Measurements from ENCODE around the gene NHS. TPM values are rescaled to one million over a fixed set of nuclear protein-coding genes. Genes with fewer than 3 reads are reported as not detected.

The NHS gene
- total RNA-seq, 6 experiments from 2014 or later = 0.06 to 0.27 (median 0.12) TPM

- Histone ChIP-seq H3K4me1 (no peaks in the 10 kb centered on the region), H3K27ac (no peak overlapping the region), H3K4me3 (no peak overlapping the region), H3K9me3 (no peaks in the 10 kb centered on the region), H3K36me3 (no peaks in the 10 kb centered on the region), H3K27me3 (no peaks in the 10 kb centered on the region)
- 62% methylated on average over 9 of the region's 9 CpGs for WGBS (ENCODE audit: insufficient coverage, low coverage, low lambda C conversion rate, missing lambda C conversion rate)
- TF ChIP-seq CTCF (IDR thresholded peaks at IDR 0.05) = no peak
- TF ChIP-seq POLR2A (IDR thresholded peaks at IDR 0.05) = no peak
- DNase-seq (no peak), ATAC-seq (no peak)
- intact Hi-C loops (cut with DNase I) = no loop called here
These were observed 241.9 kb downstream of the NHS start for GRCh38 chrX:17616936-17617335.

GRCh38 chrX:17617806-17618205 is 242.8 kb downstream of the NHS start:
- DNase-seq = no peak
- intact Hi-C loops (cut with DNase I) = no loop called here
- Histone ChIP-seq H3K4me3 (no peak overlapping the region), H3K36me3 (no peaks in the 10 kb centered on the region), H3K9me3 (no peaks in the 10 kb centered on the region), H3K27ac (no peak overlapping the region), H3K4me1 (no peaks in the 10 kb centered on the region), H3K27me3 (no peaks in the 10 kb centered on the region)
- WGBS (ENCODE audit: insufficient coverage, low coverage, low lambda C conversion rate, missing lambda C conversion rate) = 46% methylated on average over 2 of the region's 3 CpGs
- no peak for ATAC-seq
- TF ChIP-seq CTCF (IDR thresholded peaks at IDR 0.05) (no peak), POLR2A (IDR thresholded peaks at IDR 0.05) (no peak)

GRCh38 chrX:17621566-17622270 is 246.7 kb downstream of the NHS start:
- TF ChIP-seq CTCF (IDR thresholded peaks at IDR 0.05) (no peak), POLR2A (IDR thresholded peaks at IDR 0.05) (no peak)
- intact Hi-C loops (cut with DNase I) = no loop called here
- H3K27me3 ChIP-seq = no peaks in the 10 kb centered on the region
- WGBS (ENCODE audit: insufficient coverage, low coverage, low lambda C conversion rate, missing lambda C conversion rate) = 65% methylated on average over 3 of the region's 4 CpGs
- ATAC-seq = no peak
- H3K36me3 ChIP-seq = no peaks in the 10 kb centered on the region
- no peak overlapping the region for H3K4me3 ChIP-seq
- no peaks in the 10 kb centered on the region for H3K9me3 ChIP-seq
- H3K4me1 ChIP-seq = no peaks in the 10 kb centered on the region
- no peak overlapping the region for H3K27ac ChIP-seq
- no peak for DNase-seq

GRCh38 chrX:17622331-17622730 is 247.3 kb downstream of the NHS start:
- ATAC-seq (no peak), DNase-seq (no peak)
- no peak overlapping the region for H3K4me3 ChIP-seq
- no peak for TF ChIP-seq POLR2A (IDR thresholded peaks at IDR 0.05)
- TF ChIP-seq CTCF (IDR thresholded peaks at IDR 0.05) = no peak
- H3K4me1 ChIP-seq = no peaks in the 10 kb centered on the region
- no peak overlapping the region for H3K27ac ChIP-seq
- no peaks in the 10 kb centered on the region for H3K36me3 ChIP-seq
- no peaks in the 10 kb centered on the region for H3K9me3 ChIP-seq
- no peaks in the 10 kb centered on the region for H3K27me3 ChIP-seq
- intact Hi-C loops (cut with DNase I) = no loop called here
- WGBS (ENCODE audit: insufficient coverage, low coverage, low lambda C conversion rate, missing lambda C conversion rate) = 88% methylated on average over 1 of the region's 3 CpGs
